Nephron progenitor cell (in vitro differentiated cells): ENCODE data around the gene CTNNA3.
A peak's percentile ranks its signal among the peaks of the same experiment; 100 is the strongest.

Experiments used
- DNase-seq: peaks from one replicate; pipeline ENCODE4 v3.0.0; 2021
- H3K27ac Mint-ChIP-seq: 2 replicates; pipeline ENCODE4 v1.8.0; 2021; ENCODE audit warnings: mild to moderate bottlenecking, moderate library complexity, mixed read lengths
- H3K27me3 Mint-ChIP-seq: 2 replicates; pipeline ENCODE4 v1.8.0; 2021; ENCODE audit warnings: mild to moderate bottlenecking, low read depth, mixed read lengths; ENCODE audit not compliant: poor library complexity
- H3K36me3 Mint-ChIP-seq: 2 replicates; pipeline ENCODE4 v1.8.0; 2021; ENCODE audit warnings: low read depth, mixed read lengths
- H3K4me1 Mint-ChIP-seq: 2 replicates; pipeline ENCODE4 v1.8.0; 2021; ENCODE audit warnings: mixed read lengths
- H3K4me3 Mint-ChIP-seq: 2 replicates; pipeline ENCODE4 v1.8.0; 2021; ENCODE audit warnings: mild to moderate bottlenecking, moderate library complexity, mixed read lengths
- H3K9me3 Mint-ChIP-seq: 2 replicates; pipeline ENCODE4 v1.8.0; 2021; ENCODE audit warnings: mild to moderate bottlenecking, moderate library complexity, mixed read lengths
- CTCF ChIP-seq: fragments of 200-600 bp; sonication (generic); IDR thresholded peaks from 2 replicates; pipeline ENCODE4 v1.5.0; 2021; ENCODE audit warnings: antibody characterized with exemption

CTNNA3 gene

GRCh38 chr10:67602268-67602950 is 93.6 kb downstream of the CTNNA3 start:
- no peak overlapping the region for H3K27ac Mint-ChIP-seq

GRCh38 chr10:67599597-67599996 is 96.4 kb downstream of the CTNNA3 start:
- Mint-ChIP-seq H3K4me3 (no peak overlapping the region), H3K4me1 (no peaks in the 10 kb centered on the region), H3K36me3 (no peaks in the 10 kb centered on the region), H3K27me3 (peaks cover 7% of the 10 kb centered on the region), H3K9me3 (peaks cover 12% of the 10 kb centered on the region), H3K27ac (no peak overlapping the region)
- no peak for DNase-seq
- TF ChIP-seq CTCF = no peak

More at GRCh38 chr10:67602268-67602950, 93.6 kb downstream of the CTNNA3 start:
- Mint-ChIP-seq H3K4me1 (peaks cover 12% of the 10 kb centered on the region), H3K9me3 (no peaks in the 10 kb centered on the region), H3K36me3 (no peaks in the 10 kb centered on the region), H3K4me3 (no peak overlapping the region), H3K27me3 (peaks cover 3% of the 10 kb centered on the region)
- no peak for DNase-seq
- TF ChIP-seq CTCF = no peak

- DNase-seq = no peak
- H3K36me3 Mint-ChIP-seq = no peaks in the 10 kb centered on the region
- no peak overlapping the region for H3K4me3 Mint-ChIP-seq
- H3K27ac Mint-ChIP-seq = no peak overlapping the region
- no peak for TF ChIP-seq CTCF
- H3K9me3 Mint-ChIP-seq = peaks cover 12% of the 10 kb centered on the region
- H3K4me1 Mint-ChIP-seq = no peaks in the 10 kb centered on the region
- H3K27me3 Mint-ChIP-seq = peaks cover 7% of the 10 kb centered on the region
Observed at GRCh38 chr10:67596641-67597040, 99.4 kb downstream of the CTNNA3 start.

GRCh38 chr10:67587771-67588170 is 108.2 kb downstream of the CTNNA3 start:
- H3K36me3 Mint-ChIP-seq = no peaks in the 10 kb centered on the region
- peaks cover 51% of the 10 kb centered on the region for H3K9me3 Mint-ChIP-seq
- DNase-seq = no peak
- H3K27me3 Mint-ChIP-seq = no peaks in the 10 kb centered on the region
- H3K4me1 Mint-ChIP-seq = no peaks in the 10 kb centered on the region
- TF ChIP-seq CTCF = no peak
- H3K4me3 Mint-ChIP-seq = no peak overlapping the region
- no peak overlapping the region for H3K27ac Mint-ChIP-seq

- Mint-ChIP-seq H3K27ac (peak overlapping the region; percentile 15), H3K36me3 (no peaks in the 10 kb centered on the region), H3K4me3 (no peak overlapping the region), H3K4me1 (no peaks in the 10 kb centered on the region), H3K9me3 (peaks cover 6% of the 10 kb centered on the region), H3K27me3 (peaks cover 11% of the 10 kb centered on the region)
- no peak for TF ChIP-seq CTCF
- no peak for DNase-seq
Observed at GRCh38 chr10:67575532-67575931, 120.5 kb downstream of the CTNNA3 start.

GRCh38 chr10:67573484-67573883 is 122.5 kb downstream of the CTNNA3 start:
- no peak for TF ChIP-seq CTCF
- no peak for DNase-seq
- H3K27me3 Mint-ChIP-seq = peaks cover 11% of the 10 kb centered on the region
- no peaks in the 10 kb centered on the region for H3K36me3 Mint-ChIP-seq
- H3K27ac Mint-ChIP-seq = no peak overlapping the region
- no peak overlapping the region for H3K4me3 Mint-ChIP-seq
- no peaks in the 10 kb centered on the region for H3K4me1 Mint-ChIP-seq
- H3K9me3 Mint-ChIP-seq = no peaks in the 10 kb centered on the region
